Stimulated activated CD8-positive, alpha-beta memory T cell treated with anti-CD3 and anti-CD28 coated beads, Interleukin-7, amount 100 ng/mL, for 4 hours (primary cell): ENCODE data around the gene WWOX.
"Not testable (repeated sequence)": the region's sequence is repeated elsewhere in the genome, so short reads cannot be mapped to it uniquely, and the experiment has no call there.

Source experiments
- DNase-seq, 2 donors: peaks; one replicate each; pipeline ENCODE4 v3.0.0-alpha.2; 2020; ENCODE audit warnings: low read depth in 2 of 2

WWOX gene

DNA sequence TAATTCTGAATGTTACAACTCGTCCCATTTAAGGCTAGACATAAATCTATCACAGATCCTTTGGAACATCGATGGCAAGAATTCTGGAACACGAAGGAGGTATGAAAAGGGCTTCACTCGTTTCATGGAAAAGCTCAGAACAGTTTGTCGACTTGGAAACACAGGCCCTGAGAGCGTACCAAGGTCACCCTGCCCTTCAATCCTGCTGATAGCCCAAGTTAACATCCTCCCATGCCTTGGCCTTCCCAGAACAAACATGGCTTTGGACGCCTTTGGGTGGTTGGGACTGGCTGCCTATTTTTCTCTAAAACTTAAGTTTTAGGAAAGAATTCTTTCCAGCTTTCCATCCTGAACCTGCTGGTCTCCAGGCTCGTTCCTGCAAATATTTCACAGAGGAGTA lies 1105.0 kb downstream of the WWOX start:
- no peak for DNase-seq

DNA sequence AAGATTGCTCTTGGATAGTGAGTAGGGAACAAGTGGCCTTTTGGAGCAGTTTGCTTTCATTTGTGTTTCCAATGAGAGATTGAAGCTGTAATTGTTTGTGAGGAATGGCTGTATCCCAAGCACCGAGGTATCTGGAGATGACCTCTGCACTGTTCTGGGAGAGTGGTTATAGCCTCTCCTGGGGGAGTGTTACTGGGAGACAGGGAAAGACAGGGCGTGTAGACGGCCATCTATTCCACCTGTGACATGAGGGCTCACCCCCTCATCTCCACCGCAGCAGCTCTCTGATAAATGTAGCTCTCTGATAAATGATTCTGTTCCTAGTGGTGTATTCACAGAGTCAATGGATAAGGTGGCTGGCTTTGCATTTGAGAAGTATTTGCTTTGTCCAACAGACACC lies 1107.4 kb downstream of the WWOX start:
- no peak for DNase-seq

- no peak for DNase-seq
These were observed 1109.9 kb downstream of the WWOX start for GRCh38 chr16:79209308-79209707.

DNA sequence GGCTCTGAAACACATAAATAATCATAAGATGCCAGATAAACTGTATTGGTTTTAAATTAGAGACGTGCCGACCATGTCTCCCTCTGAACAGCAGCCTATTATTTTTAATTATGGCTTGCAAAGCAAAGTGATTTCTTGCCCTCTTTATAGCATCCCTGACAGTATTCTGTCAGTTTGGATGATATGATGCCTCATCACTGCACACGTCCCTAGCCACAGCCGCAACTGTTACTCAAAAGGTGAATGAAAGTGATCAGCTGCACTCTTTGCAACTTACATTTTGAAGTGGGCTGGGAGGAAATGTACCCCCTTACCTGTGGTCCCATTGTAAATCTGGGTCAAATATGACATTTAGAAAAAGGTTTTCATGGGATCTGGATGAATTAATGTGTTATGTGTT lies 1111.2 kb downstream of the WWOX start:
- DNase-seq = no peak

DNA sequence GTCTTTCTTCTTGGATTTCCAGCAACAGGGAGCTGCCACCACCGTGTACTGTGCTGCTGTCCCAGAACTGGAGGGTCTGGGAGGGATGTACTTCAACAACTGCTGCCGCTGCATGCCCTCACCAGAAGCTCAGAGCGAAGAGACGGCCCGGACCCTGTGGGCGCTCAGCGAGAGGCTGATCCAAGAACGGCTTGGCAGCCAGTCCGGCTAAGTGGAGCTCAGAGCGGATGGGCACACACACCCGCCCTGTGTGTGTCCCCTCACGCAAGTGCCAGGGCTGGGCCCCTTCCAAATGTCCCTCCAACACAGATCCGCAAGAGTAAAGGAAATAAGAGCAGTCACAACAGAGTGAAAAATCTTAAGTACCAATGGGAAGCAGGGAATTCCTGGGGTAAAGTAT lies 1112.1 kb downstream of the WWOX start:
- DNase-seq = no peak

GRCh38 chr16:79212114-79212791 lies 1112.8 kb downstream of the WWOX start:
- no peak for DNase-seq

DNA sequence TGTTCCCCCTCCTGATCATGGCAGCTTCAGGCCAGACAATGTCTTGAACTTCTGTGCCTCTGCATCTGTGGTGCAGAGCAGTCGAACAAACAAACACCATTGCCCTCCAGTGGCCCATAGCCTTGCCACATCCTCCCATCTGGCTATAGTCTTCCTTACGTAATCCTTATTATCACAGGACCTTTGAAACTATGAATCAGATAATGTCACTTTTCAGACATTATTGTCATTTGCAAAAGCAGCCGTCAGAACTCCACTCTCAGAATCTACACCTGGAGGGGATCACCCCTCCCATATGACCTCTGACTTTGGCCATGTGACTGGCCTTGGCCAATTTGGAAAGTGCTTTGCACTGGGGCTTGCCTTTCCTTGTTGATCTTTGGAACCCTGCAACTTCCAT lies 1113.8 kb downstream of the WWOX start:
- no peak for DNase-seq

GRCh38 chr16:79215289-79215688 lies 1115.8 kb downstream of the WWOX start:
- DNase-seq = no peak

GRCh38 chr16:79217375-79218011 lies 1118.0 kb downstream of the WWOX start:
- no peak for DNase-seq

DNA sequence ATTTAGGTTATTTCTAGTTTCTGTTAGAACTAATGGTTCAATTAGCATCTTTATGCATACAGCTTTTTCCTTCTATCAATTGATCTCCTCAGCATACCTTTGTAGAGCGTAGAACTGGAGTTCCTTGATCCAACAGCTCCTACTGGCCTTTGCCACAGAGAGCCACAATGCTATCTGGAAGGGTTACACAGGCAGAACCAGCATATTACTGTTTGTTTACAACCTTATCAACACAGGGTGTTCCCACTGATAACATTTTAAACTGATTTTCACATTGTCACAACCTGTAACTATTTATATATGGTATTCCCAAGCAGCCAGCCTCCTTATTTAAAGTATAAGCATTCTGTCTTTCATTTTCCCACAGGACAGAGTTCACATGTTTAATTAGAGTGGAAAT lies 1118.9 kb downstream of the WWOX start:
- no peak for DNase-seq

- not testable (repeated sequence) for DNase-seq
These were observed 1126.5 kb downstream of the WWOX start for GRCh38 chr16:79225994-79226393.

DNA sequence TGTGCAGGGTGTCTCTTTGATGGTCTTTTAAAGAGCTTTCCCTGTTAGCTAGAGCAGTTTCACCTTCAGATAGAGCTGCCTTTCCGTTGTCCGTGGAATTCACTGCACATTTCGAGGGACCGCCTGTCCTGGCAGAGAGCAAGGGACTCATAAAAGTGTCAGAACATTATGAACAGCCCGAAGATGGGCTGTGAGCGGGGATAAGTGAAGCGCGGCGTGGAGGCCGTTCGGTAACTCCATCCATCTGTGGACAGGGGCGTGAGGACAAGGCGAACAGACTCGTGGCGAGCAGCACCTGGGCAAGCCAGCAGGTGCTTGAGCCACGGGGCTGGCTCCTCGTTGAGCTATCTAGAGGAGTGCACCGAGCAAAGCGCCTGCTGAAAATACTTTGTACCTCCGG lies 1129.9 kb downstream of the WWOX start:
- DNase-seq = no peak

GRCh38 chr16:79245700-79246099 lies 1146.2 kb downstream of the WWOX start:
- not testable (repeated sequence) for DNase-seq

- no peak for DNase-seq
These were observed 1147.9 kb downstream of the WWOX start for GRCh38 chr16:79247386-79247785.

DNA sequence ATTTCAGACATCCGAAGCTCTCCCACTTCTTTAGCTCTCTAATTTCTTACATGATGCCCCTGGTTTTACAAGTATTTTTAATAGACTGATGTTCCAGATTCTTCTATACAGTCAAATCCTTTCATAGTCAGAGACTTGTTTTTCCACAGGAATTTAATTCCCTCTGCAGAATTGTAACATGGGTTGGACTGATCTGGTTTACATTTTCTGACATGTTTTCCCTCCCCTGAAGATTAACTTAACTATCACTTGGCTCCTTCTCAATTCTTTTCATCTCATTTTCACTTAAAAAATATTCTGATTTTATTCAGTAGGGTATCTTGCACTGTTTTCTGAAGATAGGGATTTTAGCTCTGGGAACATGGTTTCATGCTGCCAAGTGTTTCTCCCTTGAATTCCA lies 1148.9 kb downstream of the WWOX start:
- no peak for DNase-seq

- no peak for DNase-seq
These were observed 1151.1 kb downstream of the WWOX start for GRCh38 chr16:79250502-79251098.

- DNase-seq = no peak
These were observed 1153.7 kb downstream of the WWOX start for GRCh38 chr16:79253100-79253631.

DNA sequence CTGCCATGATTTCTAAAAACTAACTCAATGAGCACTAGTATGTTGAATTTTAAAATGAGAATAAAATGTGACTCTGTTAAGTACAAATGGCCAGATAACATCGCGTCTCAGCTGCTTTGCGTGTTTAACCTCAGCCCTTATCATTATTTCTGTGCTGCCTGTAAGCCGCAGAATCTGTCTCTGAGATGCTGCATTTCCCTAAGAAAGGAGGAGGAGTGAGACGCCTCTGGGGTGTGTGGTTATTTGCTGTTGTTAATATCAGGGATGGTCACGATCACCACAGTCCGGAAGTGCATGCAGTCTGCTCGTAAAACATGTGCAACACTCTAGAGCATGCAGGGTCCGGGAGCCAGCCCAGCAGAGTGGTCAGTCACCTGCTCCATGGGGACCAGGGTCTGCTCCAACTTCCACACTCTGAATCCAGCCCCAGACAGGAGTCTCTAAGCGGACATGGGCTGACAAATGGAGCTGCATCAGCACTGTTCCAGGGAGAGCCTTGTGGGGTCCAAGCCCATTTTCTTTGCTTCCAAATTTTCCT lies 1158.6 kb downstream of the WWOX start:
- no peak for DNase-seq

- DNase-seq = not testable (repeated sequence)
These were observed 1161.4 kb downstream of the WWOX start for GRCh38 chr16:79260890-79261289.

GRCh38 chr16:79261481-79261940 lies 1162.1 kb downstream of the WWOX start:
- DNase-seq = peak in 1 of 2 donors; percentile 16

- no peak for DNase-seq
These were observed 1162.6 kb downstream of the WWOX start for GRCh38 chr16:79261944-79262552.
